Astrocyte of the cerebellum (primary cell): ENCODE data around the gene BBS1.

Source experiments
- DNase-seq: peaks from one replicate; pipeline ENCODE4 v3.0.0-alpha.2; 2011; ENCODE audit warnings: low read depth
- H3K4me3 ChIP-seq: 2 replicates; pipeline ENCODE4 v1.5.1; 2011; ENCODE audit warnings: mild to moderate bottlenecking, low read depth, low read length, moderate library complexity
- in situ Hi-C: cut with HindIII; loops from 2 replicates; pipeline ENCODE4 v1.10.0; 2017; ENCODE audit warnings: low sequenced_read_pairs
- TF ChIP-seq, protein P1 (sequence below): IDR thresholded peaks from 2 replicates; pipeline ENCODE4 v1.5.1; 2012; ENCODE audit warnings: low read length, low read depth, moderate library complexity, mild to moderate bottlenecking; ENCODE audit errors: missing control alignments

The BBS1 gene

DNA sequence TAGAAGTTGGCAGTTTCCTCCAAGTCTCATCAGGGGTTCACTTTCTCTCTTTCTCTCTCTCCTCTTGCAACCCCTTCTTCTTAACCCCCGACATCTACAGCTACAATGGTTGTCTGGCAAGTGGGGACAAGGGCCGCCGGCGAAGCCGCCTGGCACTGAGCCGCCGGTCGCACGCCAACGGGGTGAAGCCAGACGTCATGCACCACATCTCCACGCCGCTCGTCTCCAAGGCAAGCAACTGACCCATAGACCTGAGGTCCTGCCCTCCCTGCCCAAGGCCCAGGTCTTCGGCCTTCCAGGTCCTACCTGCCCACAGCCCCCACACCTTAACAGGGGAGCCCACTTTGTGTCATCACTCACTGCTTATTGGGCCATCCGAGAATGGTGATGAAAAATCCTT lies 39.3 kb upstream of the BBS1 start:
- no peak overlapping the region for H3K4me3 ChIP-seq
- DNase-seq: no peak
- in situ Hi-C loops: no loop called here
- TF ChIP-seq, protein P1, sequence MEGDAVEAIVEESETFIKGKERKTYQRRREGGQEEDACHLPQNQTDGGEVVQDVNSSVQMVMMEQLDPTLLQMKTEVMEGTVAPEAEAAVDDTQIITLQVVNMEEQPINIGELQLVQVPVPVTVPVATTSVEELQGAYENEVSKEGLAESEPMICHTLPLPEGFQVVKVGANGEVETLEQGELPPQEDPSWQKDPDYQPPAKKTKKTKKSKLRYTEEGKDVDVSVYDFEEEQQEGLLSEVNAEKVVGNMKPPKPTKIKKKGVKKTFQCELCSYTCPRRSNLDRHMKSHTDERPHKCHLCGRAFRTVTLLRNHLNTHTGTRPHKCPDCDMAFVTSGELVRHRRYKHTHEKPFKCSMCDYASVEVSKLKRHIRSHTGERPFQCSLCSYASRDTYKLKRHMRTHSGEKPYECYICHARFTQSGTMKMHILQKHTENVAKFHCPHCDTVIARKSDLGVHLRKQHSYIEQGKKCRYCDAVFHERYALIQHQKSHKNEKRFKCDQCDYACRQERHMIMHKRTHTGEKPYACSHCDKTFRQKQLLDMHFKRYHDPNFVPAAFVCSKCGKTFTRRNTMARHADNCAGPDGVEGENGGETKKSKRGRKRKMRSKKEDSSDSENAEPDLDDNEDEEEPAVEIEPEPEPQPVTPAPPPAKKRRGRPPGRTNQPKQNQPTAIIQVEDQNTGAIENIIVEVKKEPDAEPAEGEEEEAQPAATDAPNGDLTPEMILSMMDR: no peak

DNA sequence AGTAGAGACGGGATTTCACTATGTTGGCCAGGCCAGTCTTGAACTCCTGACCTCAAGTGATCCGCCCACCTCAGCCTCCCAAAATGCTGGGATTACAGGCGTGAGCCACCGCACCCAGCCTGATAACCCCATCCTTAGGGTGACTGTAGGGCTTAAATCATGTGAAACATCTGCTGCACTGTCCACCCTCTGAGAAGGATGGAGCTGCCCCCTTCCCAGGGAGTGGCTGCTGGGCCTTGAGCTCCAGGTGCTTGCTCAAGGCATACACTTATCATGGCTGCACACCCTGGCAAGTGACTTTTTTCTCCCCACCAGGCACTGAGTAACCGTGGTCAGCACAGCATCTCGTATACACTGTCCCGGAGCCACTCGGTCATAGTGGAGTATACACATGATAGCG lies 38.4 kb upstream of the BBS1 start:
- DNase-seq: no peak
- TF ChIP-seq, protein P1: no peak
- no peak overlapping the region for H3K4me3 ChIP-seq
- in situ Hi-C loops: no loop called here

DNA sequence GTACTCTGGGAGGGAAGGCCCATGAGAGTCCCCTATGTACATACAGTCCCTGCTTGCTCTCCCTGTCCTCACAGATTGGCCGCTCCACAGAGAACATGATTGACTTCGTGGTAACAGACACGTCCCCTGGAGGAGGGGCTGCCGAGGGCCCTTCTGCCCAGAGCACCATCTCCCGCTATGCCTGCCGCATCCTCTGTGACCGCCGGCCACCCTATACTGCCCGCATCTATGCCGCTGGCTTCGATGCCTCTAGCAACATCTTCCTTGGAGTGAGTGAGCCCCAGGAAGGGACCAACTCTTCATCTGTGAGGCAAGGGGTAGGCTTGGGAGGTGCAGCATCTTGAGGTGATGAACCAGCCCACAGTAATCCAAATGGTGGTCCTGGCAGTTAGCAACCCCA lies 37.3 kb upstream of the BBS1 start:
- in situ Hi-C loops: no loop called here
- no peak overlapping the region for H3K4me3 ChIP-seq
- TF ChIP-seq, protein P1: no peak
- no peak for DNase-seq

DNA sequence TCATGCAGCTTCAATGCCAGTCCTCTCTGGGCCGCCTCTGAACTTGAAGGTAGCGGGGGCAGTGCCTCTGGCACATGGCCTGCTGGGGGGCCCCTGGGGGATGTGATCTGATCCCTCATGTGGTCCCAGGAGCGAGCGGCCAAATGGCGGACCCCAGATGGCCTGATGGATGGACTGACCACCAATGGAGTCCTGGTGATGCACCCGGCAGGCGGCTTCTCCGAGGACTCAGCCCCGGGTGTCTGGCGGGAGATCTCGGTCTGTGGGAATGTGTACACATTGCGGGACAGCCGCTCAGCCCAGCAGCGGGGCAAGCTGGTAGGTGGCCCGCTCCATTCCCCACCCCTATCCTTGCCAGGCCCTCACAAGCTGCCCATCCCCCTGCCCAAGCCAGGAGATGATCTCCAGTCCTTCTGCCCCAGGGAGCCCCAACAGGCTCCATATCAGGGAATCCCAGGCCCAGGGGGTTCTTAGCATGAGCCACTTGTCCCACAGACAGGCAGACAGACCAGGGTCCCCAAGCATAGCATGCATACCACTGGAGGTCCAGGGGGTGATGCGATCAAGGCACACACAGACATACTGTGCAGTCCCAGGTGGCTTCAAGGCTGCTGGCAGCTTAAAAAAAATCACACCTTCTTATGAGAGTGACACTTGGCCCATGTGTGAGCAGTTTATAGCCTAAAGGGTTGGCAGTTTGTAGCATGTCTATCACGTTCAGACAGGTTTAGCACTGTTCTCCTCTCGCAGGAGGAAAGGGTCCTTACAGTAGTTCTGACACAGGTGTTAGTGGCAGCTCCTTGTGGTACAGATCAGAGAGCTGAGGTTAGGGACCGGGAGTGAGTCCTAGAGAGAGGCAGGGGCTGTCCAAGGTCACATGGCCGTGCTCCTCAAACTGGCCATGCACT lies 36.6 kb upstream of the BBS1 start:
- TF ChIP-seq, protein P1: no peak
- DNase-seq: no peak
- in situ Hi-C loops: no loop called here
- H3K4me3 ChIP-seq: no peak overlapping the region

DNA sequence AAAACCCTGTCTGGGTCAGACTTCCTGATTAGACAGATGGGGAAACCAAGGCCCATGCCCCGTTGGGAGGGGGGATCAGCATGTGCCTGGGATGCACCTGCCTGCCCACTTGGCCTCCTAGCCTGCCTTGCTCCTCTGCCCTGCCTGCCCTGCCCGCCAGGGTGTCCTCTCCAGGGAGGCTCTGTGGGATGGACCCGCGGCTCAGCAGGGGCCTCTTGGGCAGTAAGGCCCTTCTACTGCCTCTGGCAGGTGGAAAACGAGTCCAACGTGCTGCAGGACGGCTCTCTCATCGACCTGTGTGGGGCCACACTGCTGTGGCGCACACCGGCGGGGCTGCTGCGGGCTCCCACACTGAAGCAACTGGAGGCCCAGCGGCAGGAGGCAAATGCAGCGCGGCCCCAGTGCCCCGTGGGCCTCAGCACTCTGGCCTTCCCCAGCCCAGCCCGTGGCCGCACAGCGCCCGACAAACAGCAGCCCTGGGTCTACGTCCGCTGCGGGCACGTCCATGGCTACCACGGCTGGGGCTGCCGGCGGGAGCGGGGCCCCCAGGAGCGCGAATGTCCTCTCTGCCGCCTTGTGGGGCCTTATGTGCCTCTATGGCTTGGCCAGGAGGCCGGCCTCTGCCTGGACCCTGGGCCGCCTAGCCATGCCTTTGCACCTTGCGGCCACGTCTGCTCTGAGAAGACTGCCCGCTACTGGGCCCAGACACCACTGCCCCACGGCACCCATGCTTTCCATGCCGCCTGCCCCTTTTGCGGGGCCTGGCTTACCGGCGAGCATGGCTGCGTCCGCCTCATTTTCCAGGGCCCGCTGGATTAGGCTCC lies 34.9 kb upstream of the BBS1 start:
- no peak for DNase-seq
- TF ChIP-seq, protein P1: no peak
- H3K4me3 ChIP-seq: no peak overlapping the region
- in situ Hi-C loops: no loop called here

DNA sequence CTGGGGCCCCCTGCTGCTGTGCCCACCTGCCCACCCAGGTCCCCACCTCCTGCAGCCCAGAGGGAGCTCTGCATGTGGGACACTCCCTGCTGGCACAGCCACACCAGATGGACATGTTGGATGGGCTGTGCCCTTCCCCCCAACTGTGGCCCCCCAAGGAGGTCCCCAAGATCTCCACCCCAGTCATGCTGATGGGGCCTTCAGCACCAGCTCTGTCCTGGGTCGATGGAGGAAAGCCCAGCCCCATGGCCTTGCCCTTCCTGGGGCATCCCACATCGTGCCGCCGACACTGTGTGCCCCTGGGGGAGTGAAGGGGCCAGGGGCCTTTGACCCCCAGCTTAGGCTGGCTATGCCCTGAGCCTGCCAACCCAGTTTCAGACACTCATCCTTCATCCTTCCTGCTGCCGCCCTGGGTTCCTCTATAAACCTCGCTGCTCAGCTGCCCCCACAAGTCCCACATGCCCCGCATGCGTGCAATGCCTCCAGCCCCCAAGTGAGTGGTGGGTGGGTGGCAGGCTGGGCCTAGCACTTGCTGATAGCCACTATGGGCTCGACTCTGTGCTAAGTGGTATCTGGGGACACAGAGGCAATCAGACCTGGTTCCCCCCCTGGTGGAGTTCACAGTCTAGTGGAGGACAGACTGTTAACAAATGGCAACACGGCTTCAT lies 34.1 kb upstream of the BBS1 start:
- in situ Hi-C loops: no loop called here
- H3K4me3 ChIP-seq: no peak overlapping the region
- TF ChIP-seq, protein P1: no peak
- DNase-seq: no peak
